ENCODE results near the gene CRACDL. TPM values are rescaled to one million over a fixed set of nuclear protein-coding genes. Genes with fewer than 3 reads are reported as not detected.

Gene CRACDL
- total RNA-seq, 1 donor from 2014 or later, result 0.52 TPM

DNA sequence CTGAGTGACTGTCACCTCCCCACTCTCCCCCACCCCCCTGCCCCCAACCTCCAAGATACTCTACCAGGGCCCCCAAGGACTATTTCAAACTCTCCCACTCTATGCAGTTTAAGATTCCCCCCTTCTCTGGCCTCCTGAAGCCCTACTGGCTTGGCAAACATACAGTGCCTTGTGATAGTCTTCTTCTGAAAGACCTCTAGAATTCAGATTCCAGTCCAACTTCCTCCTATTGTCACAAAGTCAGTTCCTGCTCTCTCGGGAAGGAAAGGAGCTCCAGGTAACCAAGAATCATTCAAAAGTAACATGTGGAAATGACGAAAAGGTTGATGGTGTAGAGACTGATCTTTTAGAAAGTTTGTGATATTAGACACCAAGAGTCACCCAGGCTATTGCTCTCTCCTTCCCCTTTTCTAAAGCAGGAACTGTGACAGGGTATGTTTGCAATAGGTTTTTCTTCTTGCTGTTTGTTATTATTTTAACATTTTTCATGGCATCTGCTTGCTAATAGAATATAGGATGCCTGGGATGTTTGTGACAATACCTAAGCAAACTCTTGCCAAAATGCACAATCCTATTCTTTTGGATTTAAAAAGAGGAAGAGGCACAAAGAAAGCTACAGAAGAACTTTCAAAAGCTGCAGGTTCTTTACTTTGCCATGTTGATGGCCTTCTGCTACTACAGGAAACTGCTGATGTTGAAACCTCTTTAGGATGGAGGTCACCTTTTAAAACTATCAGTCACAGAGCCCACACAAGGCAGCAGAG lies 111.6 kb downstream of the CRACDL start:
- peaks cover 2 to 14% (median 6%) of the 10 kb centered on the region in 3 donors for H3K4me1 ChIP-seq (ENCODE audit: control insufficient read depth in 3 of 3, insufficient read depth in 3 of 3, low read length in 3 of 3)
- no peaks in the 10 kb centered on the region for H3K36me3 ChIP-seq (ENCODE audit: control insufficient read depth in 3 of 3, insufficient read depth in 3 of 3, low read length in 3 of 3)
- H3K4me3 ChIP-seq (ENCODE audit: low read length in 3 of 3), result no peak overlapping the region
- no peak overlapping the region for H3K9ac ChIP-seq (ENCODE audit: low read depth in 1 of 3, low read length in 3 of 3)
- H3K27me3 ChIP-seq (ENCODE audit: control insufficient read depth in 3 of 3, insufficient read depth in 3 of 3, low read length in 3 of 3), result peaks cover 6 to 37% (median 17%) of the 10 kb centered on the region in 3 donors
- no peaks in the 10 kb centered on the region for H3K9me3 ChIP-seq (ENCODE audit: control insufficient read depth in 3 of 3, low read length in 3 of 3)
- H3K27ac ChIP-seq (ENCODE audit: low read depth, low read length), result no peak overlapping the region

DNA sequence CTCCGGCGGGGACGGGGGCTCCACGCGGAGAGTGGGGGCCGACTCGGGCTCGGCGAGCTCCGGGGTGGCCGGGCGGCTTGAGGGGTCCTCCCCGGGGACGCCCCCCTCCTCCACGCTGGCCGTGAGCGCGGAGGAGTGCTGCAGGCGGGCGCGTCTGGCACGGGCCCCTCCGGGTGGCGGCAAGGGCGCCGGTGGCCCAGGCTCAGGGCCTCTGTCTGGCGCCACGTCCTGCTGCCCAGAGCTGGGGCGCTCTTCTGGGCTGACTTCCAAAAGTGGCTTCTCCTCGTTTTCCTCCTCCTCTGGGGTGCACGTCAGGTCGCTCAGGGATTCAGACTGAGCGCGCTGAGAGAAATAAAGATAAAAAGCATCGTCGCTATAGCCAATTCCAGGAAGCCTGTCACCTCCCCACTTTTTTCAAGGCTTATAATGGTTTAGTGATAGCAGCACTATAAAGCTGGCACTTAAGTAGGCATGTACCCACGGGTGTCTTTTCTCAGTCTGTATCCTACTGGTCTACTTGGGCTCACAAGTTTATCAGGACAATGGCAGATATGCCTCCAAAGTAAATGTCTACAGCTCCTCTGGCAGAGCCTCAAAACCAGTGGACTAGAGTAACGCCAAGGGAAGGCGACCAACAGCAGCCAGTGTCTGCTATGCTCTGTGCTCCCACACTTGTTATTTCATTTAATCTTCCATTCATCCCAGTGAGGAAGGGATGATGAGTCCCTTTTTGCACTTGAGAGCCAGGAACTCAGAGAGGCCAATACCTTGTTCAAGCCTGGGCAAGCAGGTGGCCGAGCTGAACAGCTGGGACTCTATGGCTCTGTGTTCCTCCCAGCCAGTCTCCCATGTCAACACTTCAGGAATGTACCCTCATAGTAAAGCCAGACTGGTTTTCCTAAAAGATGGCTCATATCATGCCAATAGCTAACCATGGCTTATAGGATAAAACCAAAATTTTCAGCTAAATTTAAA lies 112.5 kb downstream of the CRACDL start:
- Histone ChIP-seq H3K9ac (ENCODE audit: low read depth in 1 of 3, low read length in 3 of 3) (peak overlapping the region in 2 of 3 donors; percentile 25 to 53), H3K27me3 (ENCODE audit: control insufficient read depth in 3 of 3, insufficient read depth in 3 of 3, low read length in 3 of 3) (peaks cover 6 to 37% (median 16%) of the 10 kb centered on the region in 3 donors), H3K27ac (ENCODE audit: low read depth, low read length) (peak overlapping the region; percentile 56), H3K9me3 (ENCODE audit: control insufficient read depth in 3 of 3, low read length in 3 of 3) (no peaks in the 10 kb centered on the region), H3K4me3 (ENCODE audit: low read length in 3 of 3) (peak overlapping the region in 2 of 3 donors; percentile 45 to 46), H3K36me3 (ENCODE audit: control insufficient read depth in 3 of 3, insufficient read depth in 3 of 3, low read length in 3 of 3) (no peaks in the 10 kb centered on the region), H3K4me1 (ENCODE audit: control insufficient read depth in 3 of 3, insufficient read depth in 3 of 3, low read length in 3 of 3) (peaks cover 2 to 14% (median 6%) of the 10 kb centered on the region in 3 donors)

DNA sequence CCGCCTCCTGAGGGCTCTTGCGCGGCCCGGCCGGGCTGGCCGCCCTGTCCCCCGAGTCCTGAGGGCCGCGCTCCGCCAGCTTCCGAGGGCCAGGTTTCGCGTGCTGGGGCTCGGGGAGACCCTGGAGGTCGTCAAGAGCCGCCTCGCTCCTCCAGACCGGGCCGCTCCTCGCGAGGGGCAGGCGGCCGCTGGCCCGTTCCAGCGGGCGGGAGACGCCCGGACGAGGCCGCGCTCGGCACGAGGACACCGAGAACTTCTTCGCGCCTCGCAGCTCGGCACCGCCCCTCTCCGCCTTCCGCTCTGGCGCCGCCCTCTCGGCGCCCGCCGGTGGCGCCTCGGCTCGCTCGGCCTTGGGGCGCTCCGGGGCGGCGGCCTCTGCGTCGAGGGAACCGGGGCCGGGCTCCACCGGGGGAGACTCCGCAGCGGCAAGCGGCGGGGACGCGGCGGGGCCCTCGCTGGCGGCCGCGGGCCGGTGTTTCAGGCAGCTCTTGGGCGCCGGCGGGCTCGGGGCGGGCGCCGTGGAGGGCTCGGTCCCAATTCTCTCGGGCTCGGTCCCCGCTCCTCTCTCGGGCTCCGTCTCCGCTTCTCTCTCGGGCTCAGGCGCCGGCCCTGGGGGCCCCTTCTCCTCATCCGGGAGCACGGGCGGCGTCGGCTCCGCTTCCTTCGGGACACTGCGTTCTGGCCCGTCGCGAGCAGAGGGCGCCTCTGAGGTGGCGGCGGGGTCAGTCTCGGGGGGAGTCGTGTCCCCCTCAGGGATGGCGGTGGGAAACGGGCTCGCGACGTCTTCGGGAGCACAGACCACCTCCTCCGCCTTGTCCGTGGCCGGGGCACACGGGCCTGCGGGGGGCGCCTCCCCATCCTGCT lies 113.5 kb downstream of the CRACDL start:
- H3K27me3 ChIP-seq (ENCODE audit: control insufficient read depth in 3 of 3, insufficient read depth in 3 of 3, low read length in 3 of 3), result peaks cover 6 to 32% (median 17%) of the 10 kb centered on the region in 3 donors
- peak overlapping the region; percentile 1 to 53 (median 25) for H3K9ac ChIP-seq (ENCODE audit: low read depth in 1 of 3, low read length in 3 of 3)
- no peaks in the 10 kb centered on the region for H3K9me3 ChIP-seq (ENCODE audit: control insufficient read depth in 3 of 3, low read length in 3 of 3)
- H3K36me3 ChIP-seq (ENCODE audit: control insufficient read depth in 3 of 3, insufficient read depth in 3 of 3, low read length in 3 of 3), result no peaks in the 10 kb centered on the region
- H3K4me3 ChIP-seq (ENCODE audit: low read length in 3 of 3), result peak overlapping the region in 2 of 3 donors; percentile 45 to 46
- peaks cover 0 to 14% (median 6%) of the 10 kb centered on the region in 3 donors for H3K4me1 ChIP-seq (ENCODE audit: control insufficient read depth in 3 of 3, insufficient read depth in 3 of 3, low read length in 3 of 3)
- peak overlapping the region; percentile 56 for H3K27ac ChIP-seq (ENCODE audit: low read depth, low read length)

DNA sequence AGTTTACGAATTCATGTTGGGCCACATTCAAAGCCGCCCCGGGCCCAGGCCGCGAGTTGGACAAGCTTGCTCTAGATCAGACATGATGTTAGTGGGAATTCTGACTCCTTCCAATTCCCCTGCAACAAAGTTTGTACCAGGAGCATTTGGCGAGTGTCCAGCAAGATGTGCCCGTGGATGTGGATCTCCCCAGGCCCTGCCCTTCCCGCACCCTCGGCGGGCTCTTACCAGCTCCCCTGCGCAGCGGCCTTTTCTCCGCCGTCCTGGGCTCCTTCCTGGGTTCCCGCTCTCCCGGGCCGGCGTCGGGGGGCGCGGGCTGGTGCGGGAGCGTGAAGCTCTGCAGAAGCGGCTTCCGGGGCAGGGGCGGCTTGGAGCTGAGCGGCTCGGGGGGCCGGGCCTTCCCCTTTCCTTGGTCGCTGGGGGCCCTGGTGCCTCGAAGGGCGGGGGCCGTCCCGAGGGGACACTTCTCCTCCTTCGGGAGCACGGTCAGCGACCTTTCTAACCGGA lies 114.3 kb downstream of the CRACDL start:
- peaks cover 0 to 14% (median 6%) of the 10 kb centered on the region in 3 donors for H3K4me1 ChIP-seq (ENCODE audit: control insufficient read depth in 3 of 3, insufficient read depth in 3 of 3, low read length in 3 of 3)
- H3K27ac ChIP-seq (ENCODE audit: low read depth, low read length), result no peak overlapping the region
- no peaks in the 10 kb centered on the region for H3K9me3 ChIP-seq (ENCODE audit: control insufficient read depth in 3 of 3, low read length in 3 of 3)
- H3K27me3 ChIP-seq (ENCODE audit: control insufficient read depth in 3 of 3, insufficient read depth in 3 of 3, low read length in 3 of 3), result peaks cover 6 to 32% (median 17%) of the 10 kb centered on the region in 3 donors
- no peaks in the 10 kb centered on the region for H3K36me3 ChIP-seq (ENCODE audit: control insufficient read depth in 3 of 3, insufficient read depth in 3 of 3, low read length in 3 of 3)
- no peak overlapping the region for H3K9ac ChIP-seq (ENCODE audit: low read depth in 1 of 3, low read length in 3 of 3)
- H3K4me3 ChIP-seq (ENCODE audit: low read length in 3 of 3), result no peak overlapping the region

DNA sequence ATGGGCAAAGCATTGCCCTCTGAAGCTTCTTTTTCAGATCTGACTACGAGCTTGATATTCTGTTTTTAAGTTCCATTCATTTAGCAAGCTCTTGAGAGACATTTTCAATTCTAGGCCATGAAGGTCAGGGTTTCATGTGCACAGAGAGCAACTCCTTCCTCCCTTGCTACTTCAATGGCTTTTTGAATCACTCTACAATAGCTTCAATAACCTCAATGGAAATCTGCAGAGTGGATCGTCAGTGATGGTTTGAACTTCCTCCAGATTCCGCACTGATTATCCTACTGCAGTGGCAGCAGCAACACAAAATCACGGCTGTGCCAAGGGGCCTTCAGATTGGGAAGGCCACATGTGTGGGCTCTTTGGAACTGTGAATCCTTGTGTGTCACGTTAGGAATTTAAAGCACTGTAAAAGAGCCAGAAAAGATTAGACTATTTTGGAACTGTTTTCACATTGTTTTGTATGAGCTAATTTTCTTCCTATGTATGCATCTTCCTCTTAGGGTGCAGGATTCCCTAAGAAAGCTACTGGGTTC lies 116.7 kb downstream of the CRACDL start:
- no peaks in the 10 kb centered on the region for H3K36me3 ChIP-seq (ENCODE audit: control insufficient read depth in 3 of 3, insufficient read depth in 3 of 3, low read length in 3 of 3)
- H3K4me1 ChIP-seq (ENCODE audit: control insufficient read depth in 3 of 3, insufficient read depth in 3 of 3, low read length in 3 of 3), result peaks cover 0 to 7% (median 4%) of the 10 kb centered on the region in 3 donors
- H3K27ac ChIP-seq (ENCODE audit: low read depth, low read length), result no peak overlapping the region
- H3K9ac ChIP-seq (ENCODE audit: low read depth in 1 of 3, low read length in 3 of 3), result no peak overlapping the region
- no peaks in the 10 kb centered on the region for H3K9me3 ChIP-seq (ENCODE audit: control insufficient read depth in 3 of 3, low read length in 3 of 3)
- H3K4me3 ChIP-seq (ENCODE audit: low read length in 3 of 3), result no peak overlapping the region
- peaks cover 6 to 25% (median 20%) of the 10 kb centered on the region in 3 donors for H3K27me3 ChIP-seq (ENCODE audit: control insufficient read depth in 3 of 3, insufficient read depth in 3 of 3, low read length in 3 of 3)

DNA sequence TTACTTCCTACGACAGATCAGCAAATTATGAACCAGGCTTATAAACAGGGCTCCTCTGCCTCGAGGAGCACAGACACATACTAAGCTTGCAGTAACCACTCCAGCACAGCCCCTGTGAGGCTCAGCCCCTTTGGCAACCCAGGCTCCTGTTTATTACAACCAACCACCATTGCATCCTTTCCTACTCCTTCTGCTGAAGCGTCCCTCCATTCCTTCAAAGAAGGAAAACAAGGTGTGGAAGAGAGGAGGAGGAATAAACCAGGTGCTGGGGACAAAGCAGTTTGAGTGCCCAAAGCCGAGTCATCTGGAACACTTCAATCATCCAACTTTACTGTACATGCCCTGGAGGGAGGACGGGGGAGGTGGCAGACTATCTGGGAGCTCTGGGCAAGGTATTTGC lies 117.9 kb downstream of the CRACDL start:
- Histone ChIP-seq H3K9me3 (ENCODE audit: control insufficient read depth in 3 of 3, low read length in 3 of 3) (no peaks in the 10 kb centered on the region), H3K4me1 (ENCODE audit: control insufficient read depth in 3 of 3, insufficient read depth in 3 of 3, low read length in 3 of 3) (no peaks in the 10 kb centered on the region), H3K27me3 (ENCODE audit: control insufficient read depth in 3 of 3, insufficient read depth in 3 of 3, low read length in 3 of 3) (peaks cover under 1 to 20% (median 18%) of the 10 kb centered on the region in 3 donors), H3K9ac (ENCODE audit: low read depth in 1 of 3, low read length in 3 of 3) (no peak overlapping the region), H3K36me3 (ENCODE audit: control insufficient read depth in 3 of 3, insufficient read depth in 3 of 3, low read length in 3 of 3) (no peaks in the 10 kb centered on the region), H3K4me3 (ENCODE audit: low read length in 3 of 3) (no peak overlapping the region), H3K27ac (ENCODE audit: low read depth, low read length) (no peak overlapping the region)

DNA sequence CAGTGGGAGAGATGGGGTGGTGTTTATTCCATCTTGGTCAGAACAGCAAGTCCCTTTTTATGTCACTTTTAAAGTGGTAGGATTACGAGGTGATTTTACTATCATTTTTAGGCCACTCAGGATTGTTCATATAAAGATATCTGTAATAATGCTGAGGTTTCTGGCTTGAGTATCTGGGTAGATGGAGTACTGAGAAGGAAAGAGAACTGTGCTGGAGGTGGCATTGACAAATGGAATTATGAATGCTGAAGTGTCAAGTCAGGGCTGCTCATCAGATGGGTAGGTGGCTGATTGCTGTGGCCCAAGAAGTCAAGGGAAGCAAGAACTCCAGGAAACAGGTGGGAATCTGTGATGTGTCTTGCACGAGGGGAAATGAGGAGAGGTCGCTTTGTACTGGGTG lies 119.7 kb downstream of the CRACDL start:
- peaks cover 0 to 10% (median 0%) of the 10 kb centered on the region in 3 donors for H3K27me3 ChIP-seq (ENCODE audit: control insufficient read depth in 3 of 3, insufficient read depth in 3 of 3, low read length in 3 of 3)
- H3K27ac ChIP-seq (ENCODE audit: low read depth, low read length), result no peak overlapping the region
- H3K4me3 ChIP-seq (ENCODE audit: low read length in 3 of 3), result no peak overlapping the region
- no peaks in the 10 kb centered on the region for H3K36me3 ChIP-seq (ENCODE audit: control insufficient read depth in 3 of 3, insufficient read depth in 3 of 3, low read length in 3 of 3)
- H3K9ac ChIP-seq (ENCODE audit: low read depth in 1 of 3, low read length in 3 of 3), result no peak overlapping the region
- no peaks in the 10 kb centered on the region for H3K4me1 ChIP-seq (ENCODE audit: control insufficient read depth in 3 of 3, insufficient read depth in 3 of 3, low read length in 3 of 3)
- no peaks in the 10 kb centered on the region for H3K9me3 ChIP-seq (ENCODE audit: control insufficient read depth in 3 of 3, low read length in 3 of 3)

DNA sequence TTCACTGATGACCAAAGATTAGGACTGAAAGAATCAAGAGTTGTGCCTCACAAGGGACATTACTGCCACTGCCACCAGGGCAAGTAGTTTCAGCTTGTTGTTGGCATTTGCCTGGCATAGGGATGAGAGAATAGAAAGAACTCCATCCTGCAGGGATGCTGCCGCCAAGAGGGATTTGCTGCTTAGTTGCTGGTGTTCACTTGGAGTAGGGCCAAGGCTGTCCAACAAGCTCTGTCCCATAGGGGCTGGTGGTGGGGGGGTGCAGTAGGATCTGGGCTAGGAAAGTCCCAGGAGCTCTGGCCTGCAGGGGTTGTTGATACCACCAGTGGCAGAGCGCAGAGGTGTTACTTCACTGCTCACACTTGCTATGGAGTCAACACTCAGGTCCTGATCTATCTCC lies 120.2 kb downstream of the CRACDL start:
- H3K27me3 ChIP-seq (ENCODE audit: control insufficient read depth in 3 of 3, insufficient read depth in 3 of 3, low read length in 3 of 3), result peaks cover 0 to 10% (median 0%) of the 10 kb centered on the region in 3 donors
- H3K36me3 ChIP-seq (ENCODE audit: control insufficient read depth in 3 of 3, insufficient read depth in 3 of 3, low read length in 3 of 3), result no peaks in the 10 kb centered on the region
- H3K9ac ChIP-seq (ENCODE audit: low read depth in 1 of 3, low read length in 3 of 3), result no peak overlapping the region
- H3K9me3 ChIP-seq (ENCODE audit: control insufficient read depth in 3 of 3, low read length in 3 of 3), result no peaks in the 10 kb centered on the region
- H3K4me1 ChIP-seq (ENCODE audit: control insufficient read depth in 3 of 3, insufficient read depth in 3 of 3, low read length in 3 of 3), result no peaks in the 10 kb centered on the region
- H3K27ac ChIP-seq (ENCODE audit: low read depth, low read length), result no peak overlapping the region
- H3K4me3 ChIP-seq (ENCODE audit: low read length in 3 of 3), result no peak overlapping the region

DNA sequence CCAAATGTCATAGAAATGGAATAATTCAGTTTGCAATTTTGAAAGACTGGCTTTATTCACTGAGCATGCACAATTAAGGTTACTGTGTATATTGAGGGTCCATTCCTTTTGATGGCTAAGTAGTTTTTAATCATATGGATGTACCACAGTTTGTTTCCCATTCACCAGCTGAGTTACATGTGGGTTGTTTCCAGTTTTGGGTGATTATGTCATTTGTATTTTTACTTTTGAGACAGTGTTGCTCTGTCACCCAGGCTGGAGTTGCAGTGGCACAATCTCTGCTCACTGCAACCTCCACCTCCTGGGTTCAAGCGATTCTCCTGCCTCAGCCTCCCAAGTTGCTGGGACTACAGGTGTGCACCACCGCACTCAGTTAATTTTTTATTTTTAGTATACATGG lies 124.3 kb downstream of the CRACDL start:
- Histone ChIP-seq H3K27me3 (ENCODE audit: control insufficient read depth in 3 of 3, insufficient read depth in 3 of 3, low read length in 3 of 3) (peaks cover 0 to 13% (median 4%) of the 10 kb centered on the region in 3 donors), H3K27ac (ENCODE audit: low read depth, low read length) (no peak overlapping the region), H3K9me3 (ENCODE audit: control insufficient read depth in 3 of 3, low read length in 3 of 3) (no peaks in the 10 kb centered on the region), H3K4me3 (ENCODE audit: low read length in 3 of 3) (no peak overlapping the region), H3K36me3 (ENCODE audit: control insufficient read depth in 3 of 3, insufficient read depth in 3 of 3, low read length in 3 of 3) (no peaks in the 10 kb centered on the region), H3K9ac (ENCODE audit: low read depth in 1 of 3, low read length in 3 of 3) (no peak overlapping the region), H3K4me1 (ENCODE audit: control insufficient read depth in 3 of 3, insufficient read depth in 3 of 3, low read length in 3 of 3) (peaks cover 0 to 6% (median 0%) of the 10 kb centered on the region in 3 donors)

All from skeletal muscle tissue (tissue), 4 donors.